NOMO-1 treated with DMSO at 0.1 percent for 48 hours (cell line): Measurements from ENCODE around the gene LARP6.

Experiments
- DNase-seq: peaks from one replicate; lab custom pipeline; 2025; ENCODE audit not compliant: unreplicated experiment; lab: John Stamatoyannopoulos, UW

LARP6 gene

GRCh38 chr15:70796516-70797310 lies 57.2 kb downstream of the LARP6 start:
- DNase-seq, result no peak

- DNase-seq, result no peak
Observed at GRCh38 chr15:70795311-70795665, 58.7 kb downstream of the LARP6 start.

- no peak for DNase-seq
Observed at GRCh38 chr15:70794596-70795310, 59.2 kb downstream of the LARP6 start.

GRCh38 chr15:70793694-70794093 lies 60.3 kb downstream of the LARP6 start:
- no peak for DNase-seq

GRCh38 chr15:70792171-70792573 lies 61.8 kb downstream of the LARP6 start:
- DNase-seq, result no peak

- DNase-seq, result no peak
Observed at GRCh38 chr15:70791259-70791658, 62.7 kb downstream of the LARP6 start.

GRCh38 chr15:70789213-70789612 lies 64.7 kb downstream of the LARP6 start:
- no peak for DNase-seq

GRCh38 chr15:70788114-70789049 lies 65.6 kb downstream of the LARP6 start:
- DNase-seq, result no peak

- DNase-seq, result no peak
Observed at GRCh38 chr15:70786996-70787395, 67.0 kb downstream of the LARP6 start.

GRCh38 chr15:70783610-70784022 lies 70.3 kb downstream of the LARP6 start:
- no peak for DNase-seq

- DNase-seq, result no peak
Observed at GRCh38 chr15:70783041-70783440, 70.9 kb downstream of the LARP6 start.

- no peak for DNase-seq
Observed at GRCh38 chr15:70781236-70781635, 72.7 kb downstream of the LARP6 start.
